Amygdala (tissue), 56 donors: ENCODE data around the gene KCNMA1.

Source experiments
- DNase-seq, 56 donors: peaks; one replicate each; lab custom pipeline; 2025; lab: John Stamatoyannopoulos, UW

Gene KCNMA1

DNA sequence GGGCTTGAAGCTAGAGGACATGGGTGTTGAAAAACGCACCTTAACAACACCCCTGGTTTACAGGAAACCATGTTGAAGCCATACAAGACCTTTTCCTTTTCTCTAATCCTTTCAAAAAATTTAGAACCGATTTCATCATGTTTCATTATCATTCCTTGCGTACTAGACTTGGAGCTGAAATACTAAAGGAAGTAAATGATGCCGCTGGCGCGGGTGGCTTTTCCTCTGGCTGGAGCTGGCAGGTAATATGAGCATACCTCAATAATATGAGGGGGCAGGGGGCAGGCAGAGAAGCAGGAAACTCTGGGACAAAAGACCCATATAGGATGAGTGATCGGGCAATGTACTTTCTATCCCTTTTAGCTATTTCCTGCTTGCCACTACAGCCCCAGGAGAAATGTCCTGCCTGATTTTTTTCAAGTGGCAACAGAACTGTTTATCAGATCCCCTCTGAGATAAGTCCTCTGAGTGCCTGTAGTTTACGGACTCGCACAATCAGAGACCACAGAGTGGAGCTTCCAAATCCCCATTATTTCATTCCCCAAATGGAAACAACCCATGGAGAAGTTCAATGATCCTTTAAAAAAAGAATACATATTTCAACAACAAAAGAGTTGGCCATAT is 450.1 kb downstream of the KCNMA1 start:
- DNase-seq = no peak

DNA sequence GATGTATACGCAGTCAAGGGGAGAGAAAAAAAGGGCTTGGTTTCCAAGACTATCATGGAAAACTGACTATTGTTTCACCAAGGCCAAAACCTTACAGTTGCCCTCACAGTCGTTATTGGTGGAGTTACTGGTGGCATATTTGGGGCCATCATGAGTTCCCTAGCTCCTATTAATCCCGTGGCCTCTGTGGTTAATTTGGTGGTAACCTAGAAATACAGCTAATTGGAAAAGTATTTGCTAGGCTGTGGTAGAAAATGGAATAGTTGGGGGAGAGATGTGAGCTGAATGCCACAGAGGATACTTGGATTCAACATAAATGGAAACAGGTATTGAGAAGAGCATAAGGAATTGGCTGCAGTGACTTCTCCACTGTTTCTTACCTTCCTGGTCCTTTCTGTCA is 450.7 kb downstream of the KCNMA1 start:
- DNase-seq = no peak

DNA sequence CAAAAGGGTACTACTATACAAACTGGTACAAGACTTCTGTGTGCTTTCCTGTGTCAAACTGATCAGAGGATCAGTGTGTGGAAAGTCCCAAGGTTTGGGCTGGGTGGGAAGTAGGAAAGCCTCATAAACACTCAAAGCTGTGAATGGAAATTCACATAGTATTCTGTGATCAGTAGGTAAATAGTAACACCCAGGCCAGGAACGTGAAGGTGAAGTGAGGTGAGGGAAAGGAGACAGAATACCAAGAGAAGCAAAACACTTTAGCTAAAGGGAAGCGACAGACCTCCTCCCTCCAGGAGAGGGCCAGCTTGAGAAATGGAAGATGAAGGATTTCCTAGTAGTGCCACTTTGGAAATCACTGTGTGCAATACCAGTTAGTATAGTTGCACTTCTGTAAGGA is 451.9 kb downstream of the KCNMA1 start:
- no peak for DNase-seq

DNA sequence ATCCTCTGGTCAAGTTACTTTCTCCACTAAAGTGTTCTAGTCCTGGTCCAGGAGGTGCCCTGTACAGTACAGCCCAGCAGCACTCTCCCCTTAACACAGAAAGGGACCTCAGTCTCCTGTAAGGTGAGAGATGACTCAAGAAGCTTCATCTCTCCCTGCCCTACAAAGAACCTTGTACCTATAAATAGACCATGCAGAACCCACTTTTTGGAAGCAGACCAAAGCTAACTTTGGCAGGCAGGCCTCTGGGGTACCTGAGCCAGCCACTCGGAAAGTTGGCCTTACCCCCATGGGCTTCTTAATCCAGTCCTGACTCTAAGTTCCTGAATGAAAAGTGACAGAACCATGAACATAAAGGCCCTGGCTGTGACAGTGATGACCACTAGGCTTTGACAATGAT is 454.8 kb downstream of the KCNMA1 start:
- DNase-seq = no peak

DNA sequence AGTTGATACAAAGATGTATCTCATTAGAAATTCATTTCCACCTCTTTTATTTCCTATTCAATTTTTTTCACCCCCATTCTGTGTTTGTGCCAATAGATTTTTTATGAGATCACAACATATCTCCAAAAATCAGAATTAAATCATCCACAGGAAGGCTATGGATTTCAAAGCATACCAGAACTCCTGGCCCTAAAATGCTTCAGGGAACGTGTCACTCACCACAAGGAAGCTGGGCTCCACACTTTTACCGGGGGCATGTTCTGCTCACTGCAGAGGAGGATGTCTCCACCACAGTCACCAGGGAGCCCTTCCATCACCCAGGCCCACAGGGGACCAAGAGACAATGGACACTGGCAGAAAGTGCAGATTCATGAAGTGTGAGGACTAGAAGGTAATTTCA is 456.8 kb downstream of the KCNMA1 start:
- DNase-seq = no peak

DNA sequence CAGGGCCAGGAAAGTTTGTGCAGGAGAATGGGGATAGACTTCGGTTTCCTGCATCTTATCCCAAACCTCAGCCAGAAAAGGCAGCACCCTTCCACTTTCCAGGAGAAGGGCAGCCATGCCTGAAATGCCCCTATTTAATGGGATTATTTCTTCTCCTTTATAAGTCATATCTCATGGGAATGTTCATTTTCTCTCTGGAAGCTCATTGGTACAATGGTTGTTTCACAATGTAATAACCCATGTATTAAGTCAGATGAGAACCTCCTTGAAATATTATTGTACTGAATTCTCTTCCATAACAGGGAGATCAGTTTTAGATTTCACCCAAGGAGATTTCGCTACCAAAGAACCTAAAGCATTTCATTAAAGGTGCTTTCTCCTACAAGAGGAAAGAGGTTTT is 457.5 kb downstream of the KCNMA1 start:
- no peak for DNase-seq

DNA sequence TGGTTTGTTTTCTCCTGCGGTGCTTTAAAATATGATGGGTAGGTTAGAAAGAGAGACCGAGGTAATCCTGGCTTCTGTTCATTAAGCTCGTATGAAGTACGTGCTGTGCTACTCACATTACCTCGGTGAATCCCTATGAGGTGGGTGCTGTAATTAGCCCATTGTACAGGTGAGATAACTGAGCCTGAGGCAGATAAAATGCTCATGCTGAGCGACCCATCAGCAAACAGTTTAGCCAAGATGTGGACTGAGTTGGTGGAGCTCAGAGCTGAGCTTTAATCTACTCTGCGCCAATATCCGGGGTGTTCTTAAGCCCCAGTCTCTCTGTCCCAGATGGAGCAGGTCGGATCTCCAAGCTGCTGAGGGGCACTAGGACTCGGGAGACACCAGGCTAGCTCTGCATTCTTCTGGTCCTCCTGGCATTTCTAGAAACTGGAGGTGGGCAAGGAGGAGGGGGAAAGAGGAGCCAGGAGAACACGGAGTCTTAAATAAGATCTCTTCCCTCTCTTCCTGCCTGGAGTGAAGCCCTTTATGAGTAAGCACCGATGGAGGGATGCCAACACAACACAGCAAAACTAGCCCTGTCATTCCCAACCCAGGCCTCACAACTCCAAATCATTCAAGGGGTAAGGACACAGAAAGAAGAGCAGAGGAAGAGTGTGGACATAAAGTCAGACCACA is 458.5 kb downstream of the KCNMA1 start:
- DNase-seq = peak in 20 of 56 donors; percentile 7 to 66 (median 26)

DNA sequence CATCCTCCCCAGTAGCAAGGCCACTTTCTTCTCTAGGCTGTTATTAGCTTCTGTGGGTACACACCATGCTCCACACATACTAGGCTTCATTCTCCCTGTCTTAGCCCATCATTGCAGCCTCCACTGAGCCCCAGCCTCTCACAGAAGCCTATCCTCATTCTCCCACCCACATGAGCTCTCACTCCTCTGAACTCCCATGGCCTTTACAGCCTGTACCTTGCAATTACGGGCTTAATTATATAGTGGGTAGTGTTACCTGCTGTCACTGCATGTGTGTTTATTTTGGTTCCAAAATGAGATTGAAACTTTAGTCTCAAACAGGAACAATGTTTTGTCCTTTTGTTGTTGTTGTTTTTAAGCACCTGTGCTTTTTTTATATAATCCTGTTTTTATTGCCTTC is 460.0 kb downstream of the KCNMA1 start:
- no peak for DNase-seq

DNA sequence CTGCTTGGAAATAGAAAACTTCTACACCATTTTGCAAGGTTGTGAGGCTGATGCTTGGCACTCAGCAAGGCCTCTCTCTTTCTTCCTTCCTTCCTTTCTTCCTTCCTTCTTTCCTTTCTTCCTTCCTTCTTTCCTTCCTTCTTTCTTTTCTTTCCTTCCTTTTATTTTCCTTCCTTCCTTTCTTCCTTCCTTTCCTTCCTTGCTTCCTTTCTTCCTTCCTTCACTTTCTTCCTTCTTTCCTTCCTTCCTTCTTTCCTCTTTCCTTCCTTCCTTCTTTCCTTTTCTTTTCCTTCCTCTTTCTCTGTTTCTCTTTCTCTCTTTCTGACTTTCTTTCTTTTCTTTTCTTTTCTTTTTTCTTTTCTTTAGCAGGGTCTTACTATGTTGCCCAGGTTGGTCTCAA is 460.4 kb downstream of the KCNMA1 start:
- DNase-seq = no peak

DNA sequence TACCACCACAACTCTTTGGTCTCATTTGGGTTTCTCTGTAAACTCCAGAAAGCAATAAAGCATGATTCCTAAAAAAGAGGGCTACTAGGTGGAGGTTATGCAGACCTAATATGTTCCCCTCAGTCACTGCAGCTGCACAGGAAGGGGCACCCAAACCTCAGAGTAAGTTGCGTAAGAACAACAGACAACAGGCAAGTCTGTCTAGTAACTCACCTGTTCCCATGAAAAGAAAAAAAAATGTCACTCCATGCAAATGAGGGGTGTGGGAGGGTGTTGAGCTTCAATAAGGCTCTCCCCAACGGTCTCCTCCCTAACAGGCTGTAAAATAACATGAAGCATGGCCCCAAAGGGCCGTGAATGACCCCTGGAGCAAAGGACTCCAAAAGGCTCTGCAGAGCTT is 461.4 kb downstream of the KCNMA1 start:
- no peak for DNase-seq

DNA sequence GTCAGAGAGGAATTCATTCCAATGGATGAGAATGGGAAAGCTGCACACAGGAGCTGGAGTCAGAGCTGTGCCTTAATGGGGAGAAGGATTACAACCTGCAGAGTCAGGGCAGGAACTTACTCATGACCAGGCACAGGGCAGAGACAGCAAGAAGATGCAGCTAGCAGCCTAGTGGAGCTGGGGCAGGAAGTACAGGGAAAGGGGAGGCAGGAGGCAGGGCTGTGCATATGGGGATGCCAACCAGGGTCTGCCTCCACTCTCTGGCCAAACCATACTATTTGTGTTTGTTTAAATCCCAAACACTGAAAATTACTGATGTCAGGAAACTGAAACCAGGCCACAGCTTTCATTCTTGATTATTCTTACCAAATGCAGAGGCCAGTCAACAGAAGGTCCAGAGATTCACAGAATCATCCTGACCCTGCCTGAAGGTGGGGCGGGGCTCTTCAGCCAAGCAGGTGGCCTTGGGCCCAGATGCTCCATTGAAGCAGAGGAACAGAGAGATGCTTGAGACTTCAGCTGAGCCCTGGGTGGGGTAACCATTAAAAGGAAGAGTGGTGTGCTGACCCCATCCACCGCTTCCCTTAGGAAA is 461.9 kb downstream of the KCNMA1 start:
- DNase-seq = no peak

DNA sequence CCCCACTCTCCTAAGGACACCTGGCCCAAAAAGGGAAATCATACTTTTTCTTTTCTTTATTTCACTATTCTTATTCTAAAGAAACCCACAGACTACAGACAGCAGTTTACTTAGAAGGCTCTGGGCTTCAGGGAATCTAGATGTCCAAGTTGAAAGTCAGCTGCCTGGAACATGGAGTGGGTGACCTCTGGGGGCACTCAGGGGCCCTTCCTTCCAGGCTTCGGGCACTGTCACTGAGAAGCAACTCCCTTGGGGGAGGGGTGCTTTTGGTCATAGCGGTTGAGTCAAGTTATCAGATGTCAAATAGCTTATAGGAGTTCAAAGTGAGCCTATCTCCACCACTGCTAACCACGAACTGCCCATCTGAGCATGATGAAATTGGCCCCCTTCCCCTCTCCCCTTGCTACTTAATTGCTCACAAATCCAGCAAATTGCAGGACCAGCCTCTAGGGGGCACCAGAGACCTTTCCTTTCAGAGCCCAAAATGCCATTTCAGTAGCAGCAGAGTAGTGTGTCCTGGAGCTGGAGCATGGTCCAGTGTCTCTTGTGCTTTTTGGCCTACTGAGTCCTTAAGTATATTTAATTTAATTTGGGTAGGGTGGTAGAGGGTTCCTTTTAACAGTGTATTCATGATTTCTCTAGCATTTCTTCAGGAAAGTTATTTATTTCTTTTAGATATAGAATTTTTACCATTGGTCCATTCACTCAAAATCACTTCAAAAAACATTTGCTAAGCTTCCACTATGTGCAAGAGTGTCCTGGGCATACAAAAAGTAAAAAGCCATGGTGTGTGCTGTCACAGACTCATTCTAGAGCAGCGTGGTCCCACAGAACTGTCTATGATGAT is 463.8 kb downstream of the KCNMA1 start:
- peak in 46 of 56 donors; percentile 7 to 87 (median 44) for DNase-seq

DNA sequence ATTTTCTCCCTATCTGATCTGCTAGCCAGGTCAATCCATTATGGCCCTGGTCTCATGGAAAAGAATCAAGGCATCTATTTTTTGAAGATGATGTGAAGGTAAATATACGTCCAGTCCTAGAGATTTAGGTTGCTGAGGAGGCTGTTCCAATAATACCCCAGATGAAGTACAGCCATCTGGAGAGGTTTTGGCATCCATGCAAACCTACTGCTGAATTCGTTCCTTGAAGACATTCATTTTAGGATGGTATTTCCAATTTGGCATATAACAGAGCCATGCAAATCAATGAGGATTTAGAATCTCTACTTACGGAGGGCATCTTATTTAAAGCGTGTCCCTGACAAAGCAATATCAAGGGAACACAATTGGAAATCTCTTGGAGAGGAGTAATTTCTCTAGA is 465.5 kb downstream of the KCNMA1 start:
- DNase-seq = no peak

DNA sequence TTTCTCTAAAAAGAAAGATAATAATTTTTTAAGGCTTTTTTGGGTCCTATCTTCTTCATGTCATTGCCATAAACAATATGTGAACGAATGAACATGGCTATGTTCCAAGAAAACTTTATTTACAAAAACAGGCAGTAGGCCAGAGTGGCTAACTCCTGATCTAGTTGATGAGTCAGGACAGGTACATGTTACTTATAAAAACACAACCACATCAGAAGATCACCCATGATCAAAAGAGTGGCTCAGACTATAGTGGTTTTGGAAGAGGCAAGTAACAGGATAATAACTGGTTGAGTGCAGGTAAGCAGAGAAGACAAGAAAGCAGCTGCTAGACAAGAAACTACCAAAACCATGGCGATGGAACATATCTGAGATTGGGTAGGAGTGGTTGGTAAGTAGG is 468.7 kb downstream of the KCNMA1 start:
- DNase-seq = no peak

DNA sequence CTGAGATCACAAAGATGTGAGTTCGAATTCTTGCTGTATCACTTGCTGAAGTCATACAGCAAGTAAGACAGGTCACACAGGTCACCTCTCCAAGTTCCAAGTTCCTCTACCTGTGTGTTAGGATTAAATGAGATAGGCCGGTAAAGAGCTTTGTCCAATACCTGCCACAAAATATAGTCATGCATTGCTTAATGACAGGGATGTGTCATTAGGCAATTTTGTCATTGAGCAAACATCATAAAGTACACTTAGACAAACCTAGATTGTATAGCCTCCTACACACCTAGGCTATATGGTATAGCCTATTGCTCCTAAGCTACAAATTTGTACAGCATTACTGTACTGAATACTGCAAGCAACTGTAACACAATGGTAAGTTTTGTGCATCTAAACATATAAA is 469.4 kb downstream of the KCNMA1 start:
- DNase-seq = no peak

DNA sequence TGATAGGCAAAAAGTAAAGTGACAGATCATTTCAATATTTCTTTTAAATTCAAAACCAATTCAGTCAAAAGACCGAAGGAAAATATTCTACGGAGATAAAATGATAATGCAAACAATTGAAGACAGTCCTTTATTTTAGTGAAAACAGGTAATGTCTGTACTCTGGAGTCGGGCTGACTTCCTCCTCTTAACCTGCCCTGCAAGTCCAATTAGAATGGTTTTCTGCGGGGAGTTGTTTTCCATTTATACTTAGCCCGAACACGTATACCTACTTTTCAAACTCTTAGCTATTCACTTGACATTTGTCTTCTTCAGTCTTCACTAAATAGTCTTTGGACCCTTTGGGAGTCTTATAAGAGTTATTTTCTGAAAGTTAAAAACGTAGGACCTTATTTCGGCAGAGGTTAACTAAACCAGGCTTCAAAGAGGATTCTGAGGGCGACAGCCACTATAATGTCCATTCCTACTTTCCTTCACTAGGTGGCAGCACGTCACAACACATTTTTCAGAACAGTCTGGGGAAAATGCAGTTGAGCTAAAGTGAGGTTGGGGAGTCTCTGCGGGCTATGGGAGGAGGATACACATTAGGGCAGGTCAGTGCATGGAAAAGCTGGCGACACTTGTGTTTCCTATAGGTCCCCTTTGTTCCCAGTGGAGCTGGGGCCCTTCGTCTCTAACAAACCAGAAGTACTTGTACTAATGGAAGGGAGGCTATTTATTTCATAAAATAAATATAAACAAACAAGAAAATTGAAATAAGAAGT is 472.0 kb downstream of the KCNMA1 start:
- peak in 27 of 56 donors; percentile 6 to 71 (median 26) for DNase-seq

DNA sequence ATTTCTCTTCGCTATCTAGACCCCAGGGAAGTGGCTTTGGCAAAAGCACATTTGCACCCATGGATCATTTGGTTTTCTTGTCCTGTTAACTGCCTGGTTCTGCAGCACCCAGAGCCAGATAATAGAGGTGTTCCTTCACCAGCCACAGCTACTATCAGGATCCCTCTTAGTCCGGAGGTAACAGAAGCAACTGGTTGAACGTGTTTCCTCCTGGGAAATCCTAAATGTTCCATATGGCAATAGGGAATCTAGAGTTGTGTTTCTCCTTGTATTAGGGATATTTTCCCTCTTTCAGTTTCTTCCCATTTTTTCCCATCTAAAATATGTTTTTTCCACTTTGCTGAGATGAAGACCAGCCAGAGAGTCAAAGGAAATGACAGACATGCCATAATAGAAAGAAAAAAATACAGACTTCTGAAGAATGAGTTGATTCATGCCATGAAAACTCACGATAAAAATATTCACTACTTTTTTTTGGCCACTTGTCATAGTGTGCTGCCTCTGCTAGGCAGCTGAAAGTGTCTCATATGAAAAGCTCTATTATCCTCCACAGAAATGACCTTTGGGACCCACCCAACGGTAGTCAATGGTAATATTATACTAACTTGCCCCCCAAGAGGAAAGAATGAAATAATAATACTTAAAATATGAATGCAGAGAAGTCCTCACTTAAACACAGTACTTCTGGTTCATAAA is 472.8 kb downstream of the KCNMA1 start:
- no peak for DNase-seq

DNA sequence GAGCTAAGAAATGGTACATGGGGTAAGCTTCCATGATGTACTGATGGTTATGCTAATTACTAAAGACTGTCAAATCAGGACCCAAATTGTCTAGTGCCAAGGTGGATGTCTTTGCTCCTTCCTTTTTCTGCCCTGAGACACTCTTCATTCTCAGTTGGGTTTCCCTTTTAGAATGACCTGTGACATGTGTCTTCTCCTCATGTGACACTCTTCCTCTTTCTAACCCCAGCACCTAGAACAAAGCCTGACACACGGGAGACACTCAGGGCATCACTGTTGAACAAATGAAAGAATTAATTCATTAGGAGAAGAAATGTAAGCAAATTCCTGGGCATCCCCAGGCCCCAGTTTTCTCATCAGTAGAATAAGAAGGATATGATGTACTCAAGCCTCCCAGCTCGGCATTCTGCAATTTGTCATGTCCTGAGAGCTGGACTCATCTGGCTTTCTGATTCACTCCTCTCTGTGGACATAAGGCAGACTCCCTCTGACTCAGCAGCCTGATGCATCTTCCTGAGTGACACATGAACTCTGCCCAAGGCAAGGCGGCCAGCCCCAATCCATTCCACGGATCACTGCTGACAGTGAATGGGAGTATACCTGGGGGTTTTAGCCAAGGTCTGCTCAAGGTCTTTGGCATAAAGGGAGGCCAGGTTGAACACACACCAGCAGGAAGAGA is 473.8 kb downstream of the KCNMA1 start:
- no peak for DNase-seq

DNA sequence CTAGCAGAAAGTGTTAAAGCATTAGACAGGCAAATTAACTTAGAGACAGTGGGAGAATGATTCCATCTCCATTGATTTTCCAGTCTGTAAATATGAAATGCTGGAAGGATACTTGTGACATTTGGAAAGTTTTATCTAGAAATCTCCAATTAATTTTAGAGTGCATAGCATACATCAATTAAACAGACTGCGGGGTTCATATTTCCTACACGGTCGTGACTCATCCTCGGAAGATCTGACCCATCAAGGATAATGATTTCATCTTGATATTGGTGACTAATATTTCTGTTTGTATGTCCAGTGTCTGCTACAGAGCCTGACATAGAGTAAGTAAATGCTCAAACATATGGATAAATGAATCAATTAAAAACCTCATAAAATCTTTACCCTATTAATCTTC is 474.9 kb downstream of the KCNMA1 start:
- DNase-seq = no peak
